ENCODE results near the gene MICAL3. TPM values are rescaled to one million over a fixed set of nuclear protein-coding genes. Genes with fewer than 3 reads are reported as not detected.

The MICAL3 gene
- total RNA-seq, 1 donor from 2014 or later, result 33.6 TPM

DNA sequence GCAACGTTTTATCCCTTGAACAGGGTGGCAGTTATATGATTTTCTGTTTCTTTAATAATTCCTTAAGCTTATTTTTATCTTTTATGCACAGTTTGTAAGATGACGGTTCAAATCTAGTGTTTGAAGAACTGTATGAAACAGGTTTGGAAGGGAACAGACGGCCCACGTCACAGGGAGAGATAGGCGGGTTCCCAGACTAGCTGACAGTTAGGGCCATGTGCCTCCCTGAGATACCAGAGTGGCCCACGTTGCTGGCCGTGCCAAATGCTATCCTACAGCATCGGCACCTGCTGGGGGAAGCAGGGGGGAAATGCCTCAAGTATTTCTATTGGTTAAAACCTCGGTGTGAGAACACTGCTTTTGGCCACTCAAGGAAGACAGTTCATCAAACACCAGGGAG is 199.9 kb downstream of the MICAL3 start:
- Histone ChIP-seq H4K20me1 (ENCODE audit: low read depth) (no peaks in the 10 kb centered on the region), H3K27ac (no peak overlapping the region), H3K9ac (peak overlapping the region; percentile 37), H3K79me2 (ENCODE audit: low read depth) (no peaks in the 10 kb centered on the region), H3K27me3 (no peaks in the 10 kb centered on the region), H3K4me3 (no peak overlapping the region), H3F3A (ENCODE audit: low read depth) (no peaks in the 10 kb centered on the region), H2AFZ (replicated peaks) (no peak overlapping the region), H3K4me2 (no peak overlapping the region), H3K36me3 (no peaks in the 10 kb centered on the region), H3K4me1 (no peaks in the 10 kb centered on the region), H3K9me3 (ENCODE audit: low read depth) (no peaks in the 10 kb centered on the region)
- no peaks in the 10 kb centered on the region for H3K4me1 Mint-ChIP-seq
- TF ChIP-seq CTCF (IDR thresholded peaks at IDR 0.05) (no peak), EZH2 (IDR thresholded peaks at IDR 0.05) (no peak), EZH2phosphoT487 (IDR thresholded peaks at IDR 0.05) (no peak)
- no peaks in the 10 kb centered on the region for H3K36me3 Mint-ChIP-seq
- H3K9me3 Mint-ChIP-seq, result no peaks in the 10 kb centered on the region
- no peak for DNase-seq (ENCODE audit: low spot score)
- no peak overlapping the region for H3K27ac Mint-ChIP-seq
- no peak overlapping the region for H3K4me3 Mint-ChIP-seq
- H3K27me3 Mint-ChIP-seq (ENCODE audit: insufficient read depth, low read depth), result peaks cover 3% of the 10 kb centered on the region

GRCh38 chr22:17823964-17824363 is 200.4 kb downstream of the MICAL3 start:
- Mint-ChIP-seq H3K27me3 (ENCODE audit: insufficient read depth, low read depth) (peaks cover 3% of the 10 kb centered on the region), H3K4me3 (no peak overlapping the region), H3K27ac (no peak overlapping the region), H3K36me3 (peaks cover 4% of the 10 kb centered on the region), H3K9me3 (no peaks in the 10 kb centered on the region), H3K4me1 (peaks cover 3% of the 10 kb centered on the region)
- no peak overlapping the region for H3K4me3 ChIP-seq
- no peak for TF ChIP-seq EZH2 (IDR thresholded peaks at IDR 0.05)
- peak overlapping the region; percentile 37 for H3K9ac ChIP-seq
- no peaks in the 10 kb centered on the region for H3F3A ChIP-seq (ENCODE audit: low read depth)
- H3K4me2 ChIP-seq, result no peak overlapping the region
- H3K36me3 ChIP-seq, result no peaks in the 10 kb centered on the region
- no peaks in the 10 kb centered on the region for H3K4me1 ChIP-seq
- no peak overlapping the region for H3K27ac ChIP-seq
- H3K9me3 ChIP-seq (ENCODE audit: low read depth), result no peaks in the 10 kb centered on the region
- no peak overlapping the region for H2AFZ ChIP-seq (replicated peaks)
- no peaks in the 10 kb centered on the region for H3K27me3 ChIP-seq
- DNase-seq (ENCODE audit: low spot score), result no peak
- no peaks in the 10 kb centered on the region for H3K79me2 ChIP-seq (ENCODE audit: low read depth)
- H4K20me1 ChIP-seq (ENCODE audit: low read depth), result no peaks in the 10 kb centered on the region

DNA sequence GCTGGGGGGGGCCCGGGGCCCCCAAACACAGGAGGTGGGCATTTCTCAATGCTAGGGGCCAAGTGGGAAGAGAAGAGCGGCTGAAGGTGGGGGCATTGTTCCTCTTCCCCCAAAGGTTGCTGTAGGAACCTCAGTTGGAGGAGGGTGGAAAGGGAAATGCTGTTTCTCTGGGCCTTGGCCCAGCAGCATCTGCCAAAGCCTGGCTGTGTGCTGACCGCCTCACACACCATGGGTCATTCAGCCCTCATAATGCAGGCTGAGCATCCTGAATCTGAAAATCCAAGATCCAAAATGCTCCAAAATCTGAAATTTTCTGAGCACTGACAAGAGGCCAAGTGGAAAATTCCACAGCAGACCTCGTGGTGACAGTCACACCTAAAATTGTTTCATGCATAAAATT is 201.1 kb downstream of the MICAL3 start:
- Mint-ChIP-seq H3K27ac (no peak overlapping the region), H3K27me3 (ENCODE audit: insufficient read depth, low read depth) (peaks cover 3% of the 10 kb centered on the region), H3K9me3 (no peaks in the 10 kb centered on the region), H3K36me3 (peaks cover 4% of the 10 kb centered on the region), H3K4me3 (no peak overlapping the region), H3K4me1 (peaks cover 3% of the 10 kb centered on the region)
- Histone ChIP-seq H3K27ac (no peak overlapping the region), H3K4me1 (no peaks in the 10 kb centered on the region), H3K4me2 (no peak overlapping the region), H2AFZ (replicated peaks) (no peak overlapping the region), H4K20me1 (ENCODE audit: low read depth) (no peaks in the 10 kb centered on the region), H3K27me3 (no peaks in the 10 kb centered on the region), H3K9me3 (ENCODE audit: low read depth) (no peaks in the 10 kb centered on the region), H3K4me3 (no peak overlapping the region), H3K9ac (no peak overlapping the region), H3K79me2 (ENCODE audit: low read depth) (no peaks in the 10 kb centered on the region), H3K36me3 (no peaks in the 10 kb centered on the region), H3F3A (ENCODE audit: low read depth) (no peaks in the 10 kb centered on the region)
- TF ChIP-seq EZH2phosphoT487 (IDR thresholded peaks at IDR 0.05), result no peak
- no peak for DNase-seq (ENCODE audit: low spot score)

DNA sequence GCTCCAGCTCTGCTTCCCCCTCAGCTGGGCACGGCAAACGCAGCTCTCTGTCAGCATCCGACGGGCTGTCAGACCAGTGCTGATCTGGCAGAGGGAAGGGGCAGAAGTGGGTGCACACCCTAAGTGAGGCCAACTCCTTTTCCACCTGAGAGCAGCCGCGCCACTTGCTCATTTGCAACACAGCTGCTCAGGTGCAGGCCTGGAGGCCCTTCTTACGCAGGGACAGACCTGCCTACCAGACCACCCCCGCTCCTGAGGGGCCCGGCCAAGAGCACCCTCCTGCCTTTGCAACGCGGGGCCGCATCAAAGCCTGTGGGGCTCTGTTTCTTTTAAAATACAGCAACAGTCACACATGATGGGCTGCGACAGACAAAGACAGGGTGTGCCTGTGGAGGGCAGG is 202.3 kb downstream of the MICAL3 start:
- no peak for DNase-seq (ENCODE audit: low spot score)
- Histone ChIP-seq H3K4me1 (no peaks in the 10 kb centered on the region), H2AFZ (replicated peaks) (no peak overlapping the region), H3F3A (ENCODE audit: low read depth) (no peaks in the 10 kb centered on the region), H3K9me3 (ENCODE audit: low read depth) (no peaks in the 10 kb centered on the region), H3K4me2 (no peak overlapping the region), H3K27ac (no peak overlapping the region), H3K9ac (no peak overlapping the region), H3K27me3 (no peaks in the 10 kb centered on the region), H3K4me3 (no peak overlapping the region), H4K20me1 (ENCODE audit: low read depth) (no peaks in the 10 kb centered on the region), H3K79me2 (ENCODE audit: low read depth) (no peaks in the 10 kb centered on the region), H3K36me3 (no peaks in the 10 kb centered on the region)
- H3K27ac Mint-ChIP-seq, result no peak overlapping the region
- TF ChIP-seq EZH2phosphoT487 (IDR thresholded peaks at IDR 0.05), result no peak
- no peak for TF ChIP-seq EZH2 (IDR thresholded peaks at IDR 0.05)
- TF ChIP-seq CTCF (IDR thresholded peaks at IDR 0.05), result no peak
- H3K4me3 Mint-ChIP-seq, result no peak overlapping the region
- H3K4me1 Mint-ChIP-seq, result peaks cover 3% of the 10 kb centered on the region
- no peaks in the 10 kb centered on the region for H3K9me3 Mint-ChIP-seq
- peaks cover 4% of the 10 kb centered on the region for H3K36me3 Mint-ChIP-seq
- peaks cover 3% of the 10 kb centered on the region for H3K27me3 Mint-ChIP-seq (ENCODE audit: insufficient read depth, low read depth)

Measured in neural progenitor cell (in vitro differentiated cells).